GM12878 (cell line): ENCODE measurements around the gene CNGA1. TPM values are rescaled to one million over a fixed set of nuclear protein-coding genes. Genes with fewer than 3 reads are reported as not detected.

Experiments used
- ATAC-seq: fragments of 200-7000 bp; cut with Tn5 transposase; 3 replicates; pipeline ENCODE4 v1.9.1; 2020; ENCODE audit warnings: mild to moderate bottlenecking, moderate library complexity
- BruUV-seq: library from RNA; stranded (reverse); fragments of 400-500 nt; replicated peaks from 2 replicates; lab custom pipeline; 2021; lab: Mats Ljungman, UMichigan
- CTCF ChIA-PET: fragments of 300-600 bp; sonication (Branson Sonifier 250); formaldehyde crosslinking; extraction: SDS; loops from one replicate; lab custom pipeline; 2021; ENCODE audit warnings: inconsistent platforms; lab: Yijun Ruan, JAX
- POLR2A ChIA-PET: fragments of 350-600 bp; formaldehyde crosslinking; extraction: SDS; loops from one replicate; lab custom pipeline; 2021; ENCODE audit warnings: inconsistent platforms; lab: Charles Lee
- RAD21 ChIA-PET: fragments of 300-600 bp; sonication (Branson Sonifier 250); formaldehyde crosslinking; loops from one replicate; lab custom pipeline; 2023; ENCODE audit warnings: antibody characterized with exemption; ENCODE audit not compliant: unreplicated experiment; lab: Charles Lee
- SMC1A ChIA-PET: fragments of 300-600 bp; sonication (Branson Sonifier 250); formaldehyde crosslinking; loops from one replicate; lab custom pipeline; 2023; ENCODE audit not compliant: unreplicated experiment, uncharacterized antibody; lab: Charles Lee
- DNase-seq: peaks from one replicate; pipeline ENCODE4 v3.0.0-alpha.2; 2011; ENCODE audit warnings: low read depth, low spot score
- FAIRE-seq: peaks from 3 replicates; lab custom pipeline; 2011; peaks lifted over from hg19 to GRCh38; lab: Jason Lieb, UNC
- H2AFZ ChIP-seq: 2 replicates; pipeline ENCODE4 v1.6.0; 2011; ENCODE audit warnings: low read depth, low read length, control low read depth; ENCODE audit not compliant: control insufficient read depth
- H3K27ac ChIP-seq: 2 replicates; pipeline ENCODE4 v1.5.1; 2011; ENCODE audit warnings: control low read depth; ENCODE audit not compliant: control insufficient read depth, insufficient read depth
- H3K27me3 ChIP-seq, 2 experiments: replicated peaks in 1 of 2; 2 replicates each; pipeline versions ENCODE4 v1.6.0 to v1.6.1; 2011; ENCODE audit warnings: low read length in 1 of 2; ENCODE audit not compliant: control insufficient read depth in 2 of 2, insufficient read depth in 2 of 2
- H3K36me3 ChIP-seq, 2 experiments: 2 replicates each; pipeline ENCODE4 v1.5.1; 2011; ENCODE audit warnings: low read length in 1 of 2; ENCODE audit not compliant: control insufficient read depth in 2 of 2, insufficient read depth in 2 of 2
- H3K4me1 ChIP-seq: 2 replicates; pipeline ENCODE4 v1.6.1; 2011; ENCODE audit warnings: mild to moderate bottlenecking, low read length, moderate library complexity, mixed read lengths; ENCODE audit not compliant: control insufficient read depth, insufficient read depth
- H3K4me2 ChIP-seq: 2 replicates; pipeline ENCODE4 v1.6.0; 2011; ENCODE audit warnings: control low read depth; ENCODE audit not compliant: control insufficient read depth, insufficient read depth
- H3K4me3 ChIP-seq: fragments of 200-600 bp; sonication (generic); 2 replicates; pipeline ENCODE4 v1.5.1; 2016
- H3K79me2 ChIP-seq: 2 replicates; pipeline ENCODE4 v1.6.0; 2011; ENCODE audit warnings: low read length; ENCODE audit not compliant: control insufficient read depth, insufficient read depth
- H3K9ac ChIP-seq: 2 replicates; pipeline ENCODE4 v1.8.0; 2011; ENCODE audit warnings: low read length, control low read depth, mixed read lengths; ENCODE audit not compliant: control insufficient read depth, insufficient read depth
- H3K9me3 ChIP-seq: replicated peaks from 3 replicates; pipeline ENCODE4 v1.5.1; 2011; ENCODE audit warnings: mild to moderate bottlenecking, low read length; ENCODE audit not compliant: control insufficient read depth, insufficient read depth
- H4K20me1 ChIP-seq: 2 replicates; pipeline ENCODE4 v1.6.0; 2011; ENCODE audit not compliant: control insufficient read depth, insufficient read depth
- ATF3 ChIP-seq: IDR thresholded peaks from 2 replicates; pipeline ENCODE4 v1.6.1; 2011; ENCODE audit warnings: low read depth, mild to moderate bottlenecking, low read length, moderate library complexity, borderline replicate concordance; ENCODE audit errors: extremely low read depth
- ATF7 ChIP-seq: fragments of 450-650 bp; IDR thresholded peaks from 2 replicates; pipeline ENCODE4 v1.6.1; 2016; ENCODE audit warnings: low read depth, mild to moderate bottlenecking
- CBX5 ChIP-seq: sonication (generic); IDR thresholded peaks from 2 replicates; pipeline ENCODE4 v1.6.1; 2016; ENCODE audit warnings: low read depth, moderate library complexity, mild to moderate bottlenecking, inconsistent platforms
- CEBPZ ChIP-seq: fragments of 150-350 bp; IDR thresholded peaks from 2 replicates; pipeline ENCODE4 v1.6.1; 2016; ENCODE audit warnings: low read depth, low read length
- ESRRA ChIP-seq: IDR thresholded peaks from 2 replicates; pipeline ENCODE4 v1.6.1; 2012; ENCODE audit warnings: mild to moderate bottlenecking, low read length, improper control_type of control experiment
- KDM1A ChIP-seq: fragments of 200-600 bp; sonication (generic); IDR thresholded peaks from 2 replicates; pipeline ENCODE4 v1.6.1; 2016; ENCODE audit warnings: borderline replicate concordance
- MTA3 ChIP-seq: IDR thresholded peaks from 2 replicates; pipeline ENCODE4 v1.6.1; 2012; ENCODE audit warnings: low read length, inconsistent platforms, borderline replicate concordance
- MXI1 ChIP-seq: fragments of 150-350 bp; IDR thresholded peaks from 2 replicates; pipeline ENCODE4 v1.6.1; 2011; ENCODE audit warnings: low read depth, mild to moderate bottlenecking, inconsistent platforms, low read length, improper control_type of control experiment
- NFIC ChIP-seq: IDR thresholded peaks from 2 replicates; pipeline ENCODE4 v1.6.1; 2012; ENCODE audit warnings: low read depth, mild to moderate bottlenecking, inconsistent platforms, low read length, moderate library complexity
- NFXL1 ChIP-seq: fragments of 450-650 bp; IDR thresholded peaks from 2 replicates; pipeline ENCODE4 v1.6.1; 2017; ENCODE audit warnings: antibody characterized with exemption, mild to moderate bottlenecking, borderline replicate concordance
- NRF1 ChIP-seq: conservative IDR thresholded peaks from 2 replicates; pipeline ENCODE4 v1.6.1; 2011; ENCODE audit warnings: mild to moderate bottlenecking, low read depth, low read length, improper control_type of control experiment
- POLR2AphosphoS2 ChIP-seq: IDR thresholded peaks from 2 replicates; pipeline ENCODE4 v1.6.1; 2011; ENCODE audit warnings: low read depth, mild to moderate bottlenecking, low read length, improper control_type of control experiment, moderate library complexity
- RUNX3 ChIP-seq: IDR thresholded peaks from 2 replicates; pipeline ENCODE4 v1.6.1; 2012; ENCODE audit warnings: low read length, inconsistent platforms
- SMAD1 ChIP-seq: fragments of 450-650 bp; IDR thresholded peaks from 2 replicates; pipeline ENCODE4 v1.6.1; 2018; ENCODE audit warnings: mild to moderate bottlenecking, low read depth; ENCODE audit not compliant: partially characterized antibody
- SMC3 ChIP-seq: IDR thresholded peaks from 2 replicates; pipeline ENCODE4 v1.6.1; 2011; ENCODE audit warnings: low read length, improper control_type of control experiment, borderline replicate concordance
- ZNF274 ChIP-seq: IDR thresholded peaks from one replicate; pipeline ENCODE4 v1.8.0; 2011; ENCODE audit not compliant: insufficient read length, insufficient read depth
- ZNF622 ChIP-seq: fragments of 450-650 bp; IDR thresholded peaks from 2 replicates; pipeline ENCODE4 v1.6.1; 2017; ENCODE audit warnings: mild to moderate bottlenecking, inconsistent platforms
- WGBS: methylation state at CpG from one replicate; pipeline ENCODE4 v1.1.6; 2016; ENCODE audit warnings: low lambda C conversion rate; ENCODE audit not compliant: insufficient replicate concordance, insufficient coverage; ENCODE audit errors: missing lambda C conversion rate; 5-methylcytosine and 5-hydroxymethylcytosine counted together
- in situ Hi-C: fragments of 300-500 bp; cut with MboI; formaldehyde crosslinking; loops from 9 replicates; pipeline ENCODE4 v1.14.3; 2018; ENCODE audit warnings: mixed read lengths
- intact Hi-C: fragments of 100-400 bp; cut with micrococcal nuclease; formaldehyde crosslinking; loops from one replicate; pipeline ENCODE4 v1.14.2; 2022; ENCODE audit not compliant: unreplicated experiment
- polyA plus RNA-seq, 11 experiments: library from polyadenylated mRNA; depleted of rRNA in 4 of 11; unstranded in 6 of 11; stranded (reverse) in 5 of 11; fragments of >200 nt; fragmentation: Nextera tagmentation in 4 of 11; fragmentation: Illumina TruSeq in 1 of 11; extraction: Ambion mirVana in 4 of 11; extraction: Trizol in 1 of 11; gene quantifications; 1 replicate in 1 of 11; 2 replicates in 10 of 11; pipeline versions ENCODE4 v1.2.1 to v1.2.3, GENCODE V29; 2011 to 2016; ENCODE audit warnings: inconsistent platforms in 2 of 11, missing spikeins in 2 of 11, low read depth in 1 of 11
- total RNA-seq, 4 experiments: library from RNA; depleted of rRNA in 3 of 4; stranded (reverse); fragments of >200 nt in 3 of 4; fragmentation: Illumina TruSeq in 1 of 4; extraction: Trizol in 1 of 4; gene quantifications; 2 replicates each; pipeline versions ENCODE4 v1.2.1 to v1.2.3, GENCODE V29; 2013 to 2021
- TF ChIP-seq, protein P1 (sequence below): IDR thresholded peaks from 2 replicates; pipeline ENCODE4 v1.6.1; 2012; ENCODE audit warnings: low read depth, low read length, improper control_type of control experiment
- TF ChIP-seq, protein P2 (sequence below): fragments of 450-650 bp; IDR thresholded peaks from 2 replicates; pipeline ENCODE4 v1.6.1; 2017; ENCODE audit warnings: mild to moderate bottlenecking, moderate library complexity

Gene CNGA1
- total and polyA plus RNA-seq, 10 of the 15 experiments (the other 5 are each of a cell fraction or from before 2014, with no cell fraction given), result 0.38 to 14.2 (median 5.1) TPM

DNA sequence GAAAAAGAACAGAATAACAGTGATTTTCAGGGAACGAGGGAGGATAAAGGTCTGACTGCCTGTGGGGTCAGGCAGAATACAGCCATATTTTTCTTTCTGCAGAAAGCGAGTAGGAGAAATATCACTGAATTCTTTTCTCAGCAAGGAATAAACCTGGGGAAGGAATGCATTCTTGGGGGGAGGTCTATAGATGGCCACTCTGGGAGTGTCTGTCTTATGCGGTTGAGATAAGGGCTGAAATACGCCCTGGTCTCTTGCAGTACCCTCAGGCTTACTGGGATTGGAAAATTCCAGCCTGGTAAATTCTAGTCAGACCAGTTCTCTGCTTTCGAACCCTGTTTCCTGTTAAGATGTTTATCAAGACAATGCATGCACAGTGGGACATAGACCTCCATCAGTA is 26.3 kb downstream of the CNGA1 start:
- whole genome bisulfite sequencing, result 46% methylated on average over 5 of the region's 5 CpGs
- DNase-seq, result no peak
- H3K4me3 ChIP-seq, result no peak overlapping the region
- no TSS peak for BruUV-seq
- H3K27me3 ChIP-seq, result no peaks in the 10 kb centered on the region
- no peak overlapping the region for H3K4me2 ChIP-seq
- no peaks in the 10 kb centered on the region for H3K79me2 ChIP-seq
- CTCF ChIA-PET, result no interaction called here
- in situ Hi-C loops (no loop called here), intact Hi-C loops (no loop called here)
- no peak for ATAC-seq
- H3K27ac ChIP-seq, result no peak overlapping the region
- H3K9ac ChIP-seq, result no peak overlapping the region
- H4K20me1 ChIP-seq, result no peaks in the 10 kb centered on the region
- SMC1A ChIA-PET, result no interaction called here
- POLR2A ChIA-PET, result interaction anchor here (0.6 kb wide), 1 partner anchor 225 kb away, joined by 3 read pairs; no protein-coding TSS in a partner anchor
- H3K9me3 ChIP-seq, result no peaks in the 10 kb centered on the region; the same call in 2 of the 3 replicates
- H3K36me3 ChIP-seq, result no peaks in the 10 kb centered on the region
- H2AFZ ChIP-seq, result no peak overlapping the region
- no peaks in the 10 kb centered on the region for H3K4me1 ChIP-seq
- no peak for FAIRE-seq
- RAD21 ChIA-PET, result no interaction called here
- TF ChIP-seq MTA3 (no peak), POLR2AphosphoS2 (no peak), SMAD1 (no peak), MXI1 (no peak), ATF3 (no peak), ZNF622 (no peak), NFIC (no peak), ZNF274 (no peak), ATF7 (no peak), CEBPZ (no peak), NRF1 (no peak), CBX5 (no peak; the same call in 1 of the 2 replicates), RUNX3 (no peak), NFXL1 (no peak), SMC3 (no peak), KDM1A (no peak), ESRRA (no peak)
- TF ChIP-seq, protein P1, sequence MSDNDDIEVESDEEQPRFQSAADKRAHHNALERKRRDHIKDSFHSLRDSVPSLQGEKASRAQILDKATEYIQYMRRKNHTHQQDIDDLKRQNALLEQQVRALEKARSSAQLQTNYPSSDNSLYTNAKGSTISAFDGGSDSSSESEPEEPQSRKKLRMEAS, result no peak
- TF ChIP-seq, protein P2, sequence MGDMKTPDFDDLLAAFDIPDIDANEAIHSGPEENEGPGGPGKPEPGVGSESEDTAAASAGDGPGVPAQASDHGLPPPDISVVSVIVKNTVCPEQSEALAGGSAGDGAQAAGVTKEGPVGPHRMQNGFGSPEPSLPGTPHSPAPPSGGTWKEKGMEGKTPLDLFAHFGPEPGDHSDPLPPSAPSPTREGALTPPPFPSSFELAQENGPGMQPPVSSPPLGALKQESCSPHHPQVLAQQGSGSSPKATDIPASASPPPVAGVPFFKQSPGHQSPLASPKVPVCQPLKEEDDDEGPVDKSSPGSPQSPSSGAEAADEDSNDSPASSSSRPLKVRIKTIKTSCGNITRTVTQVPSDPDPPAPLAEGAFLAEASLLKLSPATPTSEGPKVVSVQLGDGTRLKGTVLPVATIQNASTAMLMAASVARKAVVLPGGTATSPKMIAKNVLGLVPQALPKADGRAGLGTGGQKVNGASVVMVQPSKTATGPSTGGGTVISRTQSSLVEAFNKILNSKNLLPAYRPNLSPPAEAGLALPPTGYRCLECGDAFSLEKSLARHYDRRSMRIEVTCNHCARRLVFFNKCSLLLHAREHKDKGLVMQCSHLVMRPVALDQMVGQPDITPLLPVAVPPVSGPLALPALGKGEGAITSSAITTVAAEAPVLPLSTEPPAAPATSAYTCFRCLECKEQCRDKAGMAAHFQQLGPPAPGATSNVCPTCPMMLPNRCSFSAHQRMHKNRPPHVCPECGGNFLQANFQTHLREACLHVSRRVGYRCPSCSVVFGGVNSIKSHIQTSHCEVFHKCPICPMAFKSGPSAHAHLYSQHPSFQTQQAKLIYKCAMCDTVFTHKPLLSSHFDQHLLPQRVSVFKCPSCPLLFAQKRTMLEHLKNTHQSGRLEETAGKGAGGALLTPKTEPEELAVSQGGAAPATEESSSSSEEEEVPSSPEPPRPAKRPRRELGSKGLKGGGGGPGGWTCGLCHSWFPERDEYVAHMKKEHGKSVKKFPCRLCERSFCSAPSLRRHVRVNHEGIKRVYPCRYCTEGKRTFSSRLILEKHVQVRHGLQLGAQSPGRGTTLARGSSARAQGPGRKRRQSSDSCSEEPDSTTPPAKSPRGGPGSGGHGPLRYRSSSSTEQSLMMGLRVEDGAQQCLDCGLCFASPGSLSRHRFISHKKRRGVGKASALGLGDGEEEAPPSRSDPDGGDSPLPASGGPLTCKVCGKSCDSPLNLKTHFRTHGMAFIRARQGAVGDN, result no peak
